Heart right ventricle (tissue), 16 donors: Measurements from ENCODE around the gene CAMK2A. TPM values are rescaled to one million over a fixed set of nuclear protein-coding genes. Genes with fewer than 3 reads are reported as not detected.

Experiments used
- ATAC-seq, 8 donors: fragments of 200-7000 bp; cut with Tn5 transposase; one replicate each; pipeline ENCODE4 v1.9.1; 2020; ENCODE audit warnings: mild to moderate bottlenecking in 8 of 8, moderate library complexity in 8 of 8, moderate number of reproducible peaks in 1 of 8
- DNase-seq, 2 donors: peaks; one replicate each; pipeline ENCODE4 v3.0.0-alpha.2; 2020
- H3K27ac ChIP-seq, 10 donors: fragments of 200-600 bp; sonication (generic) in 2 of 10; one replicate each; pipeline versions ENCODE4 v1.5.0 to v1.8.0; 2020 to 2022; ENCODE audit warnings: mild to moderate bottlenecking in 3 of 10
- H3K27me3 ChIP-seq, 7 donors: fragments of 200-600 bp; one replicate each; pipeline ENCODE4 v1.8.0; 2021 to 2022; ENCODE audit warnings: mild to moderate bottlenecking in 2 of 7
- H3K36me3 ChIP-seq, 9 donors: fragments of 200-600 bp; sonication (generic) in 1 of 9; one replicate each; pipeline versions ENCODE4 v1.5.0 to v1.8.0; 2020 to 2022; ENCODE audit warnings: mild to moderate bottlenecking in 2 of 9
- H3K4me1 ChIP-seq, 9 donors: fragments of 200-600 bp; sonication (generic) in 1 of 9; one replicate each; pipeline versions ENCODE4 v1.5.0 to v1.8.0; 2020 to 2022; ENCODE audit warnings: mild to moderate bottlenecking in 4 of 9
- H3K4me3 ChIP-seq, 10 donors: fragments of 200-600 bp; sonication (generic) in 2 of 10; one replicate each; pipeline versions ENCODE4 v1.5.0 to v1.8.0; 2020 to 2022; ENCODE audit warnings: mild to moderate bottlenecking in 7 of 10, moderate library complexity in 2 of 10
- H3K9me3 ChIP-seq, 11 donors: fragments of 200-600 bp in 10 of 11; sonication (generic) in 2 of 11; one replicate each; pipeline versions ENCODE4 v1.5.0 to v1.8.0; 2013 to 2022; ENCODE audit warnings: mild to moderate bottlenecking in 2 of 11, control low read depth in 1 of 11, moderate library complexity in 1 of 11
- CTCF ChIP-seq, 9 donors: fragments of 200-600 bp; sonication (generic) in 2 of 9; IDR thresholded peaks; one replicate each; pipeline versions ENCODE4 v1.5.0 to v1.8.0; 2021 to 2022; ENCODE audit warnings: antibody characterized with exemption in 9 of 9, mild to moderate bottlenecking in 5 of 9, moderate library complexity in 1 of 9
- WGBS, 2 donors: extraction: QIAGEN DNeasy Blood & Tissue Kit; methylation state at CpG; one replicate each; pipeline ENCODE4 v1.1.7; 2013; ENCODE audit warnings: inconsistent platforms in 1 of 2; 5-methylcytosine and 5-hydroxymethylcytosine counted together
- intact Hi-C, 10 donors: fragments of 100-400 bp; cut with DNase I; formaldehyde crosslinking; loops; one replicate each; pipeline versions ENCODE4 v1.11.1 to v1.14.2; 2022
- polyA plus RNA-seq, 2 donors: library from polyadenylated mRNA; stranded (reverse); fragments of 200-250 nt; gene quantifications; one replicate each; pipeline ENCODE4 v1.2.3, GENCODE V29; 2013
- total RNA-seq, 10 donors: library from RNA; stranded (reverse); fragmentation: NEBNext Ultra II Directional in 3 of 10; extraction: Animal tissue kit (Norgen Biotek cat#: 25700) in 3 of 10; gene quantifications; one replicate each; pipeline versions ENCODE4 v1.2.1 to v1.2.4, GENCODE V29; 2021 to 2023
- donor health status: Arrhythmogenic right ventricular cardiomyopathy.
- donor health status: ischemic (EF 13 %, LVEDD 7.1; RV severe dilation, severe dysfunction).
- donor health status: healthy with polysubstance abuse.
- donor health status: DM: no; HTN: yes; CAD: no.
- donor health status: DM: no; HTN: no; CAD: no.
- donor health status: ischemic (EF 25% LVEDD 6.9; RV normal size, moderate dysfunction).
- donor health status: ischemic (EF 25% LVEDD 5.7; RV mildly dilated, moderate dysfunction).
- donor health status: healthy.
- donor health status: DM: yes; HTN: yes; CAD: no.
- donor health status: Ischemic cardiomyopathy.
- donor health status: ischemic (EF 35%, LVEDD 5.7; RV mildly dilated, moderate dysfunction).
- donor health status: nonischemic (EF 11% LVEDD 7.7; RV severe dilation, severe dysfunction).
- donor health status: DM: yes; HTN: yes; CAD: no.
- donor health status: PGD.
- donor health status: ischemic (EF 29% LVEDD 5.4; RV normal size, mild dysfunction).
- donor health status: nonischemic (EF 23%, LVEDD 6.1; RV moderate dilation, normal function).

Gene CAMK2A
- total and polyA plus RNA-seq, 12 donors: 1.2 to 25.7 (median 17.9) TPM

DNA sequence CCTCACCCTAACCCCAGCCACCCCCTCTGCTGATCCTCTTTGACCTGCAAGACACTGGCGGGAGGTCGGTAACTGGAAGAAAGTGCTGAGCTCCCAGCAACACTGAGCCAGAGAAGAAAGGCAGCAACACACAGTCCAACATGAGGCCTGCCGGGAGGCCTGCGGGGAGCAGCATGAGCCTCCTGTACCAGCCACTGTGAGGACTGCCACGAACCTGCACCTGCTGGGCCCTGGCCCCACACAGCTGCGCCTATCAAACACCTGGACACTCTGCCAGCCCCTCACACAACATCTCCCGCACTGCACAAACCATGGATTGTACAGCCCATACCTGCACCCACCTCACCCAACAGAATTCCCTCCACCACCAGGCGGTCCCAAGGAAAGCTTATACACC lies 18.3 kb downstream of the CAMK2A start:
- no peaks in the 10 kb centered on the region for H3K9me3 ChIP-seq
- 90 to 93% methylated on average over 8 of the region's 8 CpGs for WGBS, 2 donors
- H3K27ac ChIP-seq: no peak overlapping the region
- no peak overlapping the region for H3K4me3 ChIP-seq
- H3K36me3 ChIP-seq: no peaks in the 10 kb centered on the region
- H3K4me1 ChIP-seq: no peaks in the 10 kb centered on the region
- DNase-seq (no peak), ATAC-seq (no peak)
- TF ChIP-seq CTCF (IDR thresholded peaks at IDR 0.05): no peak
- intact Hi-C loops: loop anchor here in 5 of 10 donors (10.0 kb wide), 1 partner anchor 164 kb away; no protein-coding TSS in a partner anchor
- no peaks in the 10 kb centered on the region for H3K27me3 ChIP-seq

- no peaks in the 10 kb centered on the region for H3K9me3 ChIP-seq
- H3K4me1 ChIP-seq: no peaks in the 10 kb centered on the region
- H3K27me3 ChIP-seq: no peaks in the 10 kb centered on the region
- 72 to 77% methylated on average over 12 of the region's 12 CpGs for WGBS, 2 donors
- no peak for TF ChIP-seq CTCF (IDR thresholded peaks at IDR 0.05)
- intact Hi-C loops: loop anchor here in 5 of 10 donors (10.0 kb wide), 1 partner anchor 164 kb away; no protein-coding TSS in a partner anchor
- ATAC-seq (no peak), DNase-seq (no peak)
- no peak overlapping the region for H3K27ac ChIP-seq
- H3K36me3 ChIP-seq: no peaks in the 10 kb centered on the region
- H3K4me3 ChIP-seq: no peak overlapping the region
Measured at GRCh38 chr5:150270541-150271295, 18.9 kb downstream of the CAMK2A start.

DNA sequence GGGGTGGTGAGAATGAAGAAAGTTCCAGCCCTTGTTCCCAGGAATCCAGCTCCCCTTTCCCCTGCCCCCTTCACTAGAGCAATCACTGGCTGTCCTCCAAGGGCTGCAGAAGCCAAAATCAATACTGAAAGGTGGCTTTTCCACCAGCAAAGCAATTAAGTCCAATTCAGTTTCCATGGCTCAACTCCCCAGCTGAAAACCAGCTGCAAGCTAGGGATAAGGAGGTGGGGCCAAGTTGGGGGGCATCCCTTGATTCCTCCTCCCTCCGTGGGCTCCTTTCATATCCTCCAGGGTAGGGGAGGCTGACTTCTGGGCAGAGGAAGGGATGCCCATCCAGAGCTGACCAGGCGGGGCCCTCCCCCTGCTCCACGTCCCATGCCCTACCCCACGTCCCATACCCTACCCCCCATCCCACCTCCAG lies 22.7 kb downstream of the CAMK2A start:
- H3K27me3 ChIP-seq: no peaks in the 10 kb centered on the region
- H3K4me1 ChIP-seq: peaks cover 0 to 13% (median 7%) of the 10 kb centered on the region in 9 donors
- intact Hi-C loops: no loop called here
- no peak for TF ChIP-seq CTCF (IDR thresholded peaks at IDR 0.05)
- ATAC-seq: no peak
- 78 to 89% methylated on average over 4 of the region's 4 CpGs for WGBS, 2 donors
- no peaks in the 10 kb centered on the region for H3K36me3 ChIP-seq
- no peak for DNase-seq
- no peak overlapping the region for H3K4me3 ChIP-seq
- no peaks in the 10 kb centered on the region for H3K9me3 ChIP-seq
- H3K27ac ChIP-seq: no peak overlapping the region

DNA sequence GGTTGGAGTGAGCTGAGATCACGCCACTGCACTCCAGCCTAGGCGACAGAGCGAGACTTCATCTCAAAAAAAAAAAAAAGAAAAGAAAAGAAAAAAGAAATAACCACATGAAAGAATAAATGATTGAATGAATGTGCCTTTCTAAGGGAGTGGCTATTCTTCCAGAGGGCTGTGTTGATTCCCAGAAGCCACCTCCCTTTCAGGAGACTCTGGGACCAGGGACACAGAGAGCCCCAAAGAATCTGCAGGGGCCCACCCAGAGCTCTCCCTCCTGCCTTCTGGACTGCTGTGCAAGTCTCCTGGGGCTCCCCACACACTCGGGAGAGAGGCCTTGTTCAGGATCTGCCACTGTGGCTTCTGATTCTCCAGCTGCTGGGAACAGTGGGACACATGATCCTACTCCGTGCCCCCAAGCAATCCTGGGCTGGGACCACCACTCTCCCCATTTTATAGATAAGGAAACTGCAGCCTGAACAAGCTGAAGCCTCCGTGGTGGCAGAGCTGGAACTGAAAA lies 23.6 kb downstream of the CAMK2A start:
- H3K4me3 ChIP-seq: no peak overlapping the region
- intact Hi-C loops: loop anchor here in 1 of 10 donors (2.0 kb wide), 1 partner anchor 81 kb away; no protein-coding TSS in a partner anchor
- no peaks in the 10 kb centered on the region for H3K27me3 ChIP-seq
- ATAC-seq (no peak), DNase-seq (no peak)
- H3K9me3 ChIP-seq: no peaks in the 10 kb centered on the region
- 74 to 82% methylated on average over 6 of the region's 6 CpGs for WGBS, 2 donors
- no peak overlapping the region for H3K27ac ChIP-seq
- H3K4me1 ChIP-seq: peaks cover 0 to 13% (median 7%) of the 10 kb centered on the region in 9 donors
- no peaks in the 10 kb centered on the region for H3K36me3 ChIP-seq
- no peak for TF ChIP-seq CTCF (IDR thresholded peaks at IDR 0.05)
